Cardiac fibroblast (primary cell): ENCODE data around the gene TMEM255B.

ENCODE experiments used
- DNase-seq, 2 donors: peaks; one replicate each; pipeline versions ENCODE4 v3.0.0 to v3.0.0-alpha.2; 2010; ENCODE audit warnings: low read depth in 2 of 2
- H3K4me3 ChIP-seq, 2 donors: replicated peaks in 1 of 2; 1 replicate in 1 of 2; 2 replicates in 1 of 2; pipeline ENCODE4 v1.5.1; 2011; ENCODE audit warnings: low read depth in 2 of 2, low read length in 2 of 2, mild to moderate bottlenecking in 2 of 2, moderate library complexity in 1 of 2
- TF ChIP-seq, protein P1 (sequence below): IDR thresholded peaks from one replicate; pipeline ENCODE4 v1.5.1; 2011; ENCODE audit warnings: low read depth, mild to moderate bottlenecking, low read length, inconsistent platforms

The TMEM255B gene

DNA sequence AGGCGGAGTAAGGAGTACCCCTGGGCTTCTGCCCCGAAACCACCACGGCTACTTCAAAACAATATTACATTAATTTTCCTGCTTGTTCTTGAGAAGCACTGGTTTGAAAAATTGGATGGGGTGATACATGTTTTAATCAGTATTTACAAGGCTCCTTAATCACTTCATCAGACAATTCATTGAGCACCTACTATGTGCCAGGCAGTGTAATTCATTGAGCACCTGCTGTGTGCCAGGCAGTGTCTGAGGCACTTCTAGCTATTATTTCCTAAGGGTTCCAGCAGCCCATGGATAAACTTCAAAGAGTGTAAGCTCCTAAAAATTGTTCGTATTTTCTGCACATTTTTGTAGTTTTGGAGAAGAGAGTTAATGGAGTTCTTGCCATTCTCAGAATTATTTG lies 106.4 kb downstream of the TMEM255B start:
- DNase-seq: no peak
- TF ChIP-seq, protein P1, sequence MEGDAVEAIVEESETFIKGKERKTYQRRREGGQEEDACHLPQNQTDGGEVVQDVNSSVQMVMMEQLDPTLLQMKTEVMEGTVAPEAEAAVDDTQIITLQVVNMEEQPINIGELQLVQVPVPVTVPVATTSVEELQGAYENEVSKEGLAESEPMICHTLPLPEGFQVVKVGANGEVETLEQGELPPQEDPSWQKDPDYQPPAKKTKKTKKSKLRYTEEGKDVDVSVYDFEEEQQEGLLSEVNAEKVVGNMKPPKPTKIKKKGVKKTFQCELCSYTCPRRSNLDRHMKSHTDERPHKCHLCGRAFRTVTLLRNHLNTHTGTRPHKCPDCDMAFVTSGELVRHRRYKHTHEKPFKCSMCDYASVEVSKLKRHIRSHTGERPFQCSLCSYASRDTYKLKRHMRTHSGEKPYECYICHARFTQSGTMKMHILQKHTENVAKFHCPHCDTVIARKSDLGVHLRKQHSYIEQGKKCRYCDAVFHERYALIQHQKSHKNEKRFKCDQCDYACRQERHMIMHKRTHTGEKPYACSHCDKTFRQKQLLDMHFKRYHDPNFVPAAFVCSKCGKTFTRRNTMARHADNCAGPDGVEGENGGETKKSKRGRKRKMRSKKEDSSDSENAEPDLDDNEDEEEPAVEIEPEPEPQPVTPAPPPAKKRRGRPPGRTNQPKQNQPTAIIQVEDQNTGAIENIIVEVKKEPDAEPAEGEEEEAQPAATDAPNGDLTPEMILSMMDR: no peak
- H3K4me3 ChIP-seq: no peak overlapping the region
